B cell (primary cell): ENCODE measurements around the gene PRM1. TPM values are rescaled to one million over a fixed set of nuclear protein-coding genes. Genes with fewer than 3 reads are reported as not detected.

Experiments used
- ATAC-seq: fragments of 200-7000 bp; cut with Tn5 transposase; one replicate; pipeline ENCODE4 v1.10.0; 2021; ENCODE audit warnings: low read depth, mild to moderate bottlenecking, moderate number of reproducible peaks, moderate library complexity
- CTCF ChIA-PET: fragments of 350-600 bp; sonication (Branson Sonifier 250); formaldehyde crosslinking; loops from one replicate; lab custom pipeline; 2021; ENCODE audit warnings: antibody characterized with exemption, inconsistent platforms; lab: Charles Lee
- POLR2A ChIA-PET: fragments of 350-600 bp; sonication (Branson Sonifier 250); formaldehyde crosslinking; loops from one replicate; lab custom pipeline; 2021; ENCODE audit warnings: antibody characterized with exemption; lab: Charles Lee
- DNase-seq: peaks from one replicate; pipeline ENCODE4 v3.0.0; 2013
- H2AFZ ChIP-seq: 2 replicates; pipeline ENCODE4 v1.6.1; 2012; ENCODE audit warnings: mild to moderate bottlenecking, low read depth, low read length; ENCODE audit not compliant: insufficient read depth, poor library complexity, severe bottlenecking
- H3K27ac ChIP-seq, 2 donors: 1 replicate in 1 of 2; 2 replicates in 1 of 2; pipeline ENCODE4 v1.5.1; 2012 to 2013; ENCODE audit warnings: low read length in 2 of 2, mild to moderate bottlenecking in 2 of 2, moderate library complexity in 1 of 2
- H3K27me3 ChIP-seq, 4 experiments: fragments of 200-600 bp in 1 of 4; sonication (generic) in 1 of 4; replicated peaks in 1 of 4; 1 replicate in 2 of 4; 2 replicates in 2 of 4; pipeline versions ENCODE4 v1.6.1 to v1.7.0; 2013 to 2016; ENCODE audit warnings: low read length in 3 of 4, mild to moderate bottlenecking in 2 of 4, mixed read lengths in 1 of 4, moderate library complexity in 1 of 4; ENCODE audit not compliant: insufficient read depth in 4 of 4, control insufficient read depth in 3 of 4; ENCODE audit errors: control extremely low read depth in 1 of 4
- H3K36me3 ChIP-seq, 2 experiments: replicated peaks in 1 of 2; 1 replicate in 1 of 2; 2 replicates in 1 of 2; pipeline versions ENCODE4 v1.6.1 to v1.7.1; 2013; ENCODE audit warnings: low read length in 1 of 2; ENCODE audit not compliant: insufficient read depth in 2 of 2, control insufficient read depth in 1 of 2; ENCODE audit errors: control extremely low read depth in 1 of 2, extremely low read depth in 1 of 2
- H3K4me1 ChIP-seq, 2 donors: fragments of 200-600 bp in 1 of 2; sonication (generic) in 1 of 2; 1 replicate in 1 of 2; 2 replicates in 1 of 2; pipeline versions ENCODE4 v1.5.1 to v1.6.1; 2013 to 2017; ENCODE audit warnings: low read length in 2 of 2; ENCODE audit not compliant: control insufficient read depth in 2 of 2, insufficient read depth in 2 of 2
- H3K4me2 ChIP-seq: replicated peaks from 2 replicates; pipeline ENCODE3; 2012; ENCODE audit warnings: mild to moderate bottlenecking, low read depth, low read length; ENCODE audit not compliant: poor library complexity, severe bottlenecking
- H3K4me3 ChIP-seq, 5 experiments: fragments of 200-600 bp in 1 of 5; sonication (generic) in 1 of 5; 1 replicate in 3 of 5; 2 replicates in 2 of 5; pipeline versions ENCODE4 v1.5.1 to v1.7.0; 2011 to 2016; ENCODE audit warnings: low read length in 4 of 5, mild to moderate bottlenecking in 4 of 5, low read depth in 2 of 5, control low read depth in 1 of 5, moderate library complexity in 1 of 5; ENCODE audit not compliant: insufficient read depth in 1 of 5; ENCODE audit errors: control extremely low read depth in 1 of 5, extremely low read depth in 1 of 5
- H3K79me2 ChIP-seq: fragments of 200-600 bp; sonication (generic); one replicate; pipeline ENCODE4 v1.6.0; 2016; ENCODE audit warnings: low read length; ENCODE audit not compliant: control insufficient read depth, insufficient read depth
- H3K9ac ChIP-seq: fragments of 200-600 bp; sonication (generic); 2 replicates; pipeline ENCODE4 v1.6.1; 2017; ENCODE audit warnings: mild to moderate bottlenecking, low read length, moderate library complexity
- H3K9me3 ChIP-seq, 3 donors: one replicate each; pipeline versions ENCODE4 v1.6.1 to v1.7.1; 2013; ENCODE audit warnings: low read length in 2 of 3; ENCODE audit not compliant: control insufficient read depth in 2 of 3, insufficient read depth in 1 of 3; ENCODE audit errors: control extremely low read depth in 1 of 3
- H4K20me1 ChIP-seq: 2 replicates; pipeline ENCODE4 v1.6.0; 2012; ENCODE audit warnings: mild to moderate bottlenecking, low read length; ENCODE audit not compliant: insufficient read depth, control insufficient read depth, poor library complexity, severe bottlenecking
- H3K27ac Mint-ChIP-seq: one replicate; pipeline ENCODE4 v1.8.0; 2021; ENCODE audit warnings: mixed read lengths
- H3K27me3 Mint-ChIP-seq: one replicate; pipeline ENCODE4 v1.8.0; 2021; ENCODE audit warnings: mixed read lengths
- H3K4me1 Mint-ChIP-seq: one replicate; pipeline ENCODE4 v1.8.0; 2021; ENCODE audit warnings: mixed read lengths
- H3K4me3 Mint-ChIP-seq: one replicate; pipeline ENCODE4 v1.8.0; 2021; ENCODE audit warnings: mixed read lengths
- H3K9me3 Mint-ChIP-seq: one replicate; pipeline ENCODE4 v1.8.0; 2022; ENCODE audit warnings: mixed read lengths; ENCODE audit not compliant: insufficient read depth
- CTCF ChIP-seq: fragments of 200-600 bp; IDR thresholded peaks from one replicate; pipeline ENCODE4 v1.8.0; 2022; ENCODE audit warnings: antibody characterized with exemption, mild to moderate bottlenecking
- EZH2 ChIP-seq: IDR thresholded peaks from 2 replicates; pipeline ENCODE4 v1.6.1; 2012; ENCODE audit warnings: borderline replicate concordance, low read depth, mild to moderate bottlenecking, moderate library complexity, low read length; ENCODE audit not compliant: insufficient read depth, poor library complexity, severe bottlenecking
- WGBS: methylation state at CpG from one replicate; pipeline ENCODE4 v1.1.5; 2013; ENCODE audit warnings: missing lambda C conversion rate; ENCODE audit not compliant: insufficient coverage; 5-methylcytosine and 5-hydroxymethylcytosine counted together
- intact Hi-C: fragments of 100-400 bp; cut with micrococcal nuclease; formaldehyde crosslinking; loops from one replicate; pipeline ENCODE4 v1.10.0; 2022
- polyA plus RNA-seq: library from polyadenylated mRNA; depleted of rRNA; stranded (reverse); fragments of >200 nt; gene quantifications from 2 replicates; pipeline ENCODE4 v1.2.3, GENCODE V29; 2012
- total RNA-seq, 2 donors: library from RNA; stranded (reverse); fragments of 120-200 nt in 1 of 2; gene quantifications; 1 replicate in 1 of 2; 2 replicates in 1 of 2; pipeline versions ENCODE4 v1.2.3 to v1.2.4, GENCODE V29; 2013 to 2022

PRM1 gene
- total and polyA plus RNA-seq, 2 donors (not counting 1 experiment from before 2014, with no cell fraction given): not detected

GRCh38 chr16:11242658-11243057, 38.5 kb downstream of the PRM1 start:
- Mint-ChIP-seq H3K9me3 (no peaks in the 10 kb centered on the region), H3K4me3 (no peak overlapping the region)

More at GRCh38 chr16:11242658-11243057, 38.5 kb downstream of the PRM1 start:
- TF ChIP-seq CTCF: no peak
- TF ChIP-seq EZH2: no peak
- 93% methylated on average over 10 of the region's 12 CpGs for WGBS
- peaks cover 0 to 3% (median 0%) of the 10 kb centered on the region in 3 donors for H3K9me3 ChIP-seq
- H3K9ac ChIP-seq: no peak overlapping the region
- no peak overlapping the region for H3K27ac ChIP-seq
- H3K27me3 Mint-ChIP-seq: no peaks in the 10 kb centered on the region
- ChIA-PET CTCF (interaction anchor here (1.8 kb wide), 1 partner anchor 13 kb away, joined by 5 read pairs; the partner anchor contains the start of gene SOCS1), POLR2A (interaction anchor here (0.6 kb wide), 1 partner anchor 121 kb away, joined by 3 read pairs; no protein-coding TSS in a partner anchor)
- H4K20me1 ChIP-seq: no peaks in the 10 kb centered on the region
- H2AFZ ChIP-seq: no peak overlapping the region
- H3K4me2 ChIP-seq: no peak overlapping the region
- intact Hi-C loops: no loop called here
- H3K36me3 ChIP-seq: no peaks in the 10 kb centered on the region
- H3K27me3 ChIP-seq: no peaks in the 10 kb centered on the region
- H3K4me3 ChIP-seq: no peak overlapping the region
- H3K4me1 ChIP-seq: peaks cover 3 to 5% of the 10 kb centered on the region in 2 donors
- H3K79me2 ChIP-seq: no peaks in the 10 kb centered on the region
- ATAC-seq: no peak
- H3K27ac Mint-ChIP-seq: no peak overlapping the region
- H3K4me1 Mint-ChIP-seq: peaks cover 2% of the 10 kb centered on the region
- DNase-seq: no peak
